Loucy (cell line): ENCODE data around the gene RAB15.

Experiments
- H2AFZ ChIP-seq: fragments of 200-600 bp; sonication (generic); 2 replicates; pipeline ENCODE4 v1.6.0; 2016; ENCODE audit warnings: antibody characterized with exemption, mild to moderate bottlenecking, low read length, moderate library complexity
- H3F3A ChIP-seq: fragments of 200-600 bp; 2 replicates; pipeline ENCODE4 v1.6.0; 2016; ENCODE audit warnings: antibody characterized with exemption, low read depth, mild to moderate bottlenecking
- H3K27me3 ChIP-seq: fragments of 200-600 bp; sonication (generic); 2 replicates; pipeline ENCODE4 v1.6.1; 2014; ENCODE audit warnings: low read length, mild to moderate bottlenecking; ENCODE audit not compliant: insufficient read depth, poor library complexity, severe bottlenecking
- H3K36me3 ChIP-seq: fragments of 200-600 bp; sonication (generic); 2 replicates; pipeline ENCODE4 v1.6.1; 2016; ENCODE audit warnings: low read length; ENCODE audit not compliant: insufficient read depth
- H3K4me1 ChIP-seq: fragments of 200-600 bp; sonication (generic); 2 replicates; pipeline ENCODE4 v1.5.1; 2014; ENCODE audit warnings: low read length, mild to moderate bottlenecking; ENCODE audit not compliant: insufficient read depth, poor library complexity, severe bottlenecking
- H3K4me2 ChIP-seq: fragments of 200-600 bp; sonication (generic); 2 replicates; pipeline ENCODE4 v1.6.0; 2014; ENCODE audit warnings: antibody characterized with exemption, low read length, low read depth, mild to moderate bottlenecking; ENCODE audit not compliant: poor library complexity, severe bottlenecking
- H3K4me3 ChIP-seq: fragments of 200-600 bp; sonication (generic); 2 replicates; pipeline ENCODE4 v1.5.1; 2014; ENCODE audit warnings: low read length, mild to moderate bottlenecking, mixed read lengths; ENCODE audit not compliant: poor library complexity, severe bottlenecking
- H3K79me2 ChIP-seq: fragments of 200-600 bp; sonication (generic); 2 replicates; pipeline ENCODE4 v1.6.1; 2014; ENCODE audit warnings: low read length; ENCODE audit not compliant: insufficient read depth
- H3K9ac ChIP-seq: fragments of 200-600 bp; sonication (generic); 2 replicates; pipeline ENCODE4 v1.6.0; 2014; ENCODE audit warnings: mild to moderate bottlenecking, low read depth, low read length, moderate library complexity; ENCODE audit not compliant: poor library complexity, severe bottlenecking
- H3K9me2 ChIP-seq: fragments of 200-600 bp; sonication (generic); replicated peaks from 2 replicates; pipeline ENCODE4 v1.6.1; 2016; ENCODE audit warnings: low read depth, low read length, mixed read lengths
- H3K9me3 ChIP-seq: fragments of 200-600 bp; sonication (generic); 2 replicates; pipeline ENCODE4 v1.6.1; 2014; ENCODE audit warnings: mild to moderate bottlenecking, antibody characterized with exemption, low read length, low read depth; ENCODE audit not compliant: insufficient read depth
- H4K20me1 ChIP-seq: fragments of 200-600 bp; sonication (generic); 2 replicates; pipeline ENCODE4 v1.6.0; 2014; ENCODE audit warnings: antibody characterized with exemption, low read length, mild to moderate bottlenecking; ENCODE audit not compliant: insufficient read depth, poor library complexity, severe bottlenecking
- CTCF ChIP-seq: fragments of 200-600 bp; sonication (generic); conservative IDR thresholded peaks from 2 replicates; pipeline ENCODE4 v1.5.1; 2014; ENCODE audit warnings: mild to moderate bottlenecking, antibody characterized with exemption, low read length
- EZH2phosphoT487 ChIP-seq: fragments of 200-600 bp; IDR thresholded peaks from 2 replicates; pipeline ENCODE4 v1.6.1; 2018; ENCODE audit warnings: antibody characterized with exemption, mild to moderate bottlenecking, moderate library complexity, borderline replicate concordance

Gene RAB15

GRCh38 chr14:64995291-64995690, 23.2 kb upstream of the RAB15 start:
- peaks cover 51% of the 10 kb centered on the region for H3K4me1 ChIP-seq
- no peak for TF ChIP-seq CTCF
- no peak for TF ChIP-seq EZH2phosphoT487
- peaks cover 96% of the 10 kb centered on the region for H3K79me2 ChIP-seq
- H3K27me3 ChIP-seq = no peaks in the 10 kb centered on the region
- no peaks in the 10 kb centered on the region for H3K9me2 ChIP-seq
- H3K4me2 ChIP-seq = no peak overlapping the region
- H3K4me3 ChIP-seq = no peak overlapping the region
- H3F3A ChIP-seq = 0 out of 2 replicates have a peak, but pooled peaks cover 5% of the 10 kb centered on the region
- H3K9me3 ChIP-seq = no peaks in the 10 kb centered on the region
- no peak overlapping the region for H3K9ac ChIP-seq
- no peaks in the 10 kb centered on the region for H3K36me3 ChIP-seq
- no peak overlapping the region for H2AFZ ChIP-seq
- H4K20me1 ChIP-seq = peaks cover 23% of the 10 kb centered on the region

- TF ChIP-seq EZH2phosphoT487 = no peak
- TF ChIP-seq CTCF = no peak
- H3K36me3 ChIP-seq = no peaks in the 10 kb centered on the region
- peaks cover 57% of the 10 kb centered on the region for H3K4me1 ChIP-seq
- peaks cover 94% of the 10 kb centered on the region for H3K79me2 ChIP-seq
- peak overlapping the region; percentile 86 for H3K4me2 ChIP-seq
- H4K20me1 ChIP-seq = peaks cover 18% of the 10 kb centered on the region
- H3K9me3 ChIP-seq = no peaks in the 10 kb centered on the region
- no peak overlapping the region for H3K4me3 ChIP-seq
- H3K27me3 ChIP-seq = no peaks in the 10 kb centered on the region
- H3K9ac ChIP-seq = no peak overlapping the region
- peaks cover 5% of the 10 kb centered on the region; the same call in 1 of the 2 replicates for H3F3A ChIP-seq
- H2AFZ ChIP-seq = no peak overlapping the region
- no peaks in the 10 kb centered on the region for H3K9me2 ChIP-seq
Measured at GRCh38 chr14:64994540-64994939, 22.4 kb upstream of the RAB15 start.

DNA sequence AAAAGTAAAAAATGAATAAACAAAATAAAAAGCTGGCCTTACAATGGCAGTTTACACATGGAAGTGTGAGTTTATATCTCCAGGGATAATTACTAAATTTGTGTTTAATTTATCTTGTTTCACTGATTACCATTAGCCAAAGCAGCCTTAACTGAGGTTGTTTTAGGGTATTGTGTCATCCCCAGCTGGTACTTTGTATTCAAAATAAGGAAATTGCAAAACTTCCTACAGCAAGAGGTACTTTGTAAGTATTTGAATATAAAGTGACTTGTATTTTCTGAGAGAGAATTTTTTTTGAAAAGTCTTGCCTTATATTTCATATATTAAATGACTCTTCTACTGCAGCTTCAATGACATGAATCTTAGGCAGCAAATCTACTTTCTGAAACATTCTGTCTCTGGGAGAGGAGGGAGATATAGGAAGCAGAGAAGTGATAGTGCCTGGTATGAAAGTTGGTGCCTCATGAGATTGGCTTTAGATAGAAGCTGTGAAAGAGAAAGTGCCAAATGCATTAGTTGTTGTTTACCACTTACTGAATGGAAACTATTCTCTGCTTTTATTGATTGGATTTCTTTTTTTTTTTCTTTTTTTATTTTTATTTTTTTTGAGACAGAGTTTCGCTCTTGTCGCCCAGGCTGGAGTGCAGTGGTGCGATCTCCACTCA, 21.3 kb upstream of the RAB15 start:
- TF ChIP-seq EZH2phosphoT487 (no peak), CTCF (no peak)
- Histone ChIP-seq H3K4me2 (peak overlapping the region; percentile 86), H3K36me3 (no peaks in the 10 kb centered on the region), H4K20me1 (peaks cover 16% of the 10 kb centered on the region), H3K9ac (no peak overlapping the region), H3K9me2 (no peaks in the 10 kb centered on the region), H2AFZ (no peak overlapping the region), H3K27me3 (no peaks in the 10 kb centered on the region), H3F3A (peaks cover 5% of the 10 kb centered on the region; the same call in 1 of the 2 replicates), H3K79me2 (peaks cover 94% of the 10 kb centered on the region), H3K4me3 (peak overlapping the region; percentile 12), H3K9me3 (no peaks in the 10 kb centered on the region), H3K4me1 (peaks cover 68% of the 10 kb centered on the region)
